ENCODE results near the gene NKD1. TPM values are rescaled to one million over a fixed set of nuclear protein-coding genes. Genes with fewer than 3 reads are reported as not detected.
A peak's percentile ranks its signal among the peaks of the same experiment; 100 is the strongest.

The NKD1 gene
- total and polyA plus RNA-seq, 7 donors = 0.04 to 0.45 (median 0.22) TPM

GRCh38 chr16:50591800-50592771, 43.9 kb downstream of the NKD1 start:
- Histone ChIP-seq H3K27ac (no peak overlapping the region), H3K27me3 (ENCODE audit: insufficient read depth in 3 of 3, low read length in 2 of 3) (no peaks in the 10 kb centered on the region), H3K4me1 (no peaks in the 10 kb centered on the region), H3K4me3 (peak overlapping the region; percentile 41), H3K9me3 (no peaks in the 10 kb centered on the region), H3K36me3 (ENCODE audit: insufficient read depth in 1 of 2, low read depth in 1 of 2) (no peaks in the 10 kb centered on the region)
- ATAC-seq (peak; percentile 88 to 94 (median 91)), DNase-seq (peak; percentile 71 to 75)
- intact Hi-C loops (cut with DNase I) = loop anchor here (5.0 to 10.0 kb wide), 3 partner anchors 63 to 215 kb away; no protein-coding TSS in a partner anchor
- TF ChIP-seq CTCF (IDR thresholded peaks at IDR 0.05) = peak; percentile 18
- 24 to 28% (median 25%) methylated on average over 19 to 24 of the region's 24 CpGs for WGBS, 3 donors

- no peaks in the 10 kb centered on the region for H3K27me3 ChIP-seq (ENCODE audit: insufficient read depth in 3 of 3, low read length in 2 of 3)
- no peak overlapping the region for H3K27ac ChIP-seq
- no peaks in the 10 kb centered on the region for H3K9me3 ChIP-seq
- H3K36me3 ChIP-seq (ENCODE audit: insufficient read depth in 1 of 2, low read depth in 1 of 2) = no peaks in the 10 kb centered on the region
- no peaks in the 10 kb centered on the region for H3K4me1 ChIP-seq
- no peak for TF ChIP-seq CTCF (IDR thresholded peaks at IDR 0.05)
- DNase-seq = no peak
- H3K4me3 ChIP-seq = no peak overlapping the region
- 74 to 89% (median 83%) methylated on average over 7 of the region's 7 CpGs for WGBS, 3 donors
- intact Hi-C loops (cut with DNase I) = loop anchor here (5.0 to 10.0 kb wide), 3 partner anchors 62 to 214 kb away; no protein-coding TSS in a partner anchor
- no peak for ATAC-seq
Observed at GRCh38 chr16:50592996-50593395, 44.8 kb downstream of the NKD1 start.

- no peaks in the 10 kb centered on the region for H3K9me3 ChIP-seq
- H3K4me1 ChIP-seq = no peaks in the 10 kb centered on the region
- intact Hi-C loops (cut with DNase I) = loop anchor here (5.0 to 10.0 kb wide), 3 partner anchors 61 to 214 kb away; no protein-coding TSS in a partner anchor
- no peak for ATAC-seq
- whole genome bisulfite sequencing, 3 donors = 83 to 87% (median 84%) methylated on average over 9 of the region's 9 CpGs
- H3K27ac ChIP-seq = no peak overlapping the region
- no peak overlapping the region for H3K4me3 ChIP-seq
- no peak for TF ChIP-seq CTCF (IDR thresholded peaks at IDR 0.05)
- H3K36me3 ChIP-seq (ENCODE audit: insufficient read depth in 1 of 2, low read depth in 1 of 2) = no peaks in the 10 kb centered on the region
- no peaks in the 10 kb centered on the region for H3K27me3 ChIP-seq (ENCODE audit: insufficient read depth in 3 of 3, low read length in 2 of 3)
- no peak for DNase-seq
Observed at GRCh38 chr16:50593410-50594150, 45.4 kb downstream of the NKD1 start.

DNA sequence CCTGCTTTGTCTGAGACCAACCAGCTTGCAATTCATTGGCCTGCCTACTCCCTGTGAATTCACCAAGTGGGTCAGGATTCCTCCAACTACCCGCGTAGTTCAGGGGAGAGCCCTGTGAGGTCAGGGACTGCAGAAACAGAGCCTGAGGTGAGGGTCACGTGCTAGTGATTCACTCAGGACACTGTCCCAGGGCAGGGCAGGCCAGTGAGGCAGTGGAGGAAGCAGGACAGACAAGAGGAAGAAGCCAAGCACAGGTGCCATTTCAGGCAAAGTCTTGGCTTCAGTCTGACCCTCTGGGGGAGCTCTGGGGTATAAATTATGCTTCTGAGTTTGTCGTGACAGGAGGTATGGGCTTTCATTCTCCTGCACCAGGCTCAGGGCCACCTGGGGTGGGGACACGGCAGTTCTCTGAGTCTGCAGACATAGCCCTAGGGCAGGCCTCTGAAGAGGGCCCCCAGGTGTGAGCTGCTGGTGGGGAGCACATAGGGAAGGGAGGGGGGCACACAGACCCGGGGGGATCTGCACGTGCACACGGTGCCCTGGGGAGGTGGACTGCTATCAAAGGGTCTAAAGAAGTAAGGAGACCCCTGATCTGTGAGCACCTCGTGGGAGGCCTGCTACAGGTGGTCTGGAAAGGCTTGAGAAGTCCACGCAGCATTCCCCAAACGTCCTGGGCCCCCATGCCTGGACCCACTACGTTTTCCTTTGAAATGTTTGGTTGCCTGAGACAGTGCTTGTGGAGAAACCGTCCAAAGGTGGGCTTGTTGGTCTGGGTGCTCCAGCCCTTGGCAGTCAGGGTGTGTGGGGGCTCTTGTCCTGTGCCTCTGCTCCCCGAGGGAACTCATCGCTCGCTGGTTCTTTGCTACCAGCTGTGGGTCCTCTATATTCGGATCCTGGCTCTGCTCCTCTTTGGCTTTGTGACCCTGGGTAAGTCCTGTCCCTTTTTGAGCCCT, 46.4 kb downstream of the NKD1 start:
- DNase-seq (no peak), ATAC-seq (peak in 1 of 4 donors; percentile 23)

More for the DNA sequence above, 46.4 kb downstream of the NKD1 start:
- intact Hi-C loops (cut with DNase I) = loop anchor here (5.0 to 10.0 kb wide), 3 partner anchors 60 to 213 kb away; no protein-coding TSS in a partner anchor
- H3K4me3 ChIP-seq = no peak overlapping the region
- WGBS, 3 donors = 77 to 80% (median 78%) methylated on average over 17 of the region's 17 CpGs
- no peaks in the 10 kb centered on the region for H3K9me3 ChIP-seq
- H3K27ac ChIP-seq = no peak overlapping the region
- H3K4me1 ChIP-seq = no peaks in the 10 kb centered on the region
- no peak for TF ChIP-seq CTCF (IDR thresholded peaks at IDR 0.05)
- no peaks in the 10 kb centered on the region for H3K36me3 ChIP-seq (ENCODE audit: insufficient read depth in 1 of 2, low read depth in 1 of 2)
- H3K27me3 ChIP-seq (ENCODE audit: insufficient read depth in 3 of 3, low read length in 2 of 3) = no peaks in the 10 kb centered on the region
